Measurements from ENCODE around the gene RFC3.

The RFC3 gene

GRCh38 chr13:33868343-33868994, 50.5 kb downstream of the RFC3 start:
- DNase-seq (ENCODE audit: low spot score) = no peak

- DNase-seq (ENCODE audit: low spot score) = no peak
Measured at GRCh38 chr13:33869005-33869404, 51.1 kb downstream of the RFC3 start.

DNA sequence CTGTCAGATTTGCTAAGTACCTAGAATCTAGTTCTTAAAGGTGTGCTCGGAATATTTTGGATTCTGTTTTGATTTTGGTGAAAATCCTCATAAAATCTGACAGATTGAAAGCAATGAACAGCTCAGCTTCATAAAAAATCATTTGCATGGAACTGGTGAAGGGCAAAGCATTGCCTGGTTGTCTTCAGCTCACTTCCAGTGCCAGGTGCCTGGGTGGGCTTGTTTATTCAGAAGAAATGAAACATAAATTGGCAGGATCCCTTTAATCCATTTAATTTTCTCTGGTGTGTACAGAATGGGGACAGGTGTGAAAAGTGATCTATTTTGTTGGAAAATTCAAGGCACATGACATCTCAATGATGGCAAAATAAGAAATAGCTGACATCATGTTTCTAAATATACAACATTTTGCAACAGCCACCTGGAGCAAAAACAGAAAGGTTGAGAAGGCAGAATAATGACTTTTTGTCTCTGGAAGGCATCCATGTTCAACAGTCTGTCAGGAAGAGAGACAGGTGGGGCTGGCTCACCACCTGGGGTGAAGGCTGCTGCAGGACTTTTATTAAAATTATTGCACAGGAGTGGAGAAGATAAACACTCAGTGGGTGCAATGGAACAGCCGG, 52.2 kb downstream of the RFC3 start:
- DNase-seq (ENCODE audit: low spot score) = no peak

DNA sequence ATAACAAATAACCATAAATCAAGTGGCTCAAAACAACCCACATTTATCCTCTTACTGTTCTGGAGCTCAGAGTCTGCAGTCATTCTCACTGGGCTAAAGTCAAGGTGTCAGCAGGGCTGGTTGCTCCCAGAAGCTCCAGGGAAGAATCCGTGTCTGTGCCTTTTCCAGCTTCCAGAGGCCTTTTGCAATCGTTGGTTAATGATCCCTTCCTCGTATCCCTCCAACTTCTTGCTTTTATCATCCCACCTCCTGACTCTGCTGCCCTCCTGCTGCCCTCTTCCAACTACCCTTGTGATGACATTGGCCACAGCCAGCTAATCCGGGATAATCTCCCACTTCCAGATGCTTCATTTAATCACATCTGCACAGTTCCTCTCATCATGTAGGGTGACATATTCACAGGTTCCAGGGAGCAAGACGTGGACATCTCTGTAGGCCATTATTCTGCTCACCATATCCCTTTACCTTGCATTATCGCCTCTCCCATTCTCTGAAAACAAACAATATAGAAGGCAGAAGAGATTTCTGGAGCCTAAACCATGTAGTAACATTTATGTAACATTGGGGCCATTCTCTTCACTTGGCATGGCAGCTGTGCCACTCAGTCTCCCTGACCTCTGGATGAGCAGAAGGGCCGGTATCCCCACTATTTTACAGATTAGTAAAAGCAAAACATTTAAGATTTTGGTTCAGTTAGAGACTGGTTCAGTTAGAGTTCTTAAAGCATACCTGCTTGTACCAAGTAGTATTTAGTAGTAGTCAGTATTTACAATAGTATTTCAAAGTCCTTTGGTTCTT, 53.5 kb downstream of the RFC3 start:
- DNase-seq (ENCODE audit: low spot score) = no peak

DNA sequence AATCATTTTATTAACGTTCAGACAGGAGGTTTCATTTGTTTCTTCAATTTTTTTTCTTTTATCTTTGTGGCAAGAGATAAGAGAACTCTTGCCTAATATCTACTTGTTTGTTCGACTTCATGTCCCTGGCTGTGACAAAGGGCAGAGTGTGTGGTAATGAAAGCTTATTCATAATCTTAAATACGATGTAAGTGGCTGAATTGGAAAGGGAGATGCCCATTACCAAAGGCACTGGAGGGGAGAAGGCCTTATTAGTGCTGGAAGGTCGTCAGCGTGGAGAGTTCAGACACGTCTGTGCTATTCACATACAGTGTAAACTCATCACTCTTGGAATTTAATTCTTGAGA, 54.0 kb downstream of the RFC3 start:
- no peak for DNase-seq (ENCODE audit: low spot score)

GRCh38 chr13:33873251-33873908, 55.4 kb downstream of the RFC3 start:
- no peak for DNase-seq (ENCODE audit: low spot score)

GRCh38 chr13:33874871-33875270, 56.9 kb downstream of the RFC3 start:
- no peak for DNase-seq (ENCODE audit: low spot score)

GRCh38 chr13:33875618-33876401, 57.9 kb downstream of the RFC3 start:
- no peak for DNase-seq (ENCODE audit: low spot score)

DNA sequence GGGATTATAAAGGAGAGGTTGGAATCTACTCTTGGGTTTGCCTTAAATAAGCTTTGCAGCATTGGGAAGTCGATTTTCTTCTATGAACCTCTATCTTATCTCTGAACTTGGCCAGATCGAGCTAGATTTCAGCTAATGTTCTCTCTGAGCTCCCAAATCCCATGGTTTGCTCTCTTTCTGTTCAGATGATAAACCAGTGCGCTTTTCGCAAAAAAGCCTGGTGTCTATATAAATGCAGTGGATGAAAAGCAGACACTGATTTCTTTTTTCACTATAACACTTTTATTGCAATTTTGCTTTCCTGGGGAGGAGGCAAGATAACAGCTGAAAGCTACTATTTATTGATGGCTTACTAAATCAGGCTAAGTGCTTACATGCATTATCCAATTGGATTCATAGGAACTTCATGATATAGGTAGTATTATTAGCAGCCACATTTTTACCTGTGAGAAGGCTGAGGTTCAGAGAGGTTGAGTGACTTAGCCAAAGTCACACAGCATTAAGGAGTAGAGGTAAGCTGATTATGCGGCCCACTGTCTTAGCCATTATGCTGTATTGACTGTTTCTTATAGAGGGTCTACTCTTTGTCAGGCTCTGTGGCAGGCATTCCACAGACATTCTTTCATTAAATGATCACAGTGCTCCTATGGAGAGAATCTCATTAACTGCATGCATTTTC, 58.9 kb downstream of the RFC3 start:
- no peak for DNase-seq (ENCODE audit: low spot score)

- no peak for DNase-seq (ENCODE audit: low spot score)
Measured at GRCh38 chr13:33879118-33879517, 61.2 kb downstream of the RFC3 start.

GRCh38 chr13:33882804-33883203, 64.9 kb downstream of the RFC3 start:
- no peak for DNase-seq (ENCODE audit: low spot score)

- DNase-seq (ENCODE audit: low spot score) = no peak
Measured at GRCh38 chr13:33884531-33885220, 66.7 kb downstream of the RFC3 start.
